Activated CD4-positive, alpha-beta T cell treated with anti-CD3 and anti-CD28 coated beads, Interleukin-2, Interleukin-6, amounts not matched to agents 100 ng/mL and 50 ng/mL, durations not matched to agents 16 hours and 8 hours (primary cell): ENCODE data around the gene TPK1.
A peak's percentile ranks its signal among the peaks of the same experiment; 100 is the strongest.
"Not testable (repeated sequence)": the region's sequence is repeated elsewhere in the genome, so short reads cannot be mapped to it uniquely, and the experiment has no call there.

Experiments used
- DNase-seq: peaks from one replicate; pipeline ENCODE4 v3.0.0-alpha.2; 2020

The TPK1 gene

DNA sequence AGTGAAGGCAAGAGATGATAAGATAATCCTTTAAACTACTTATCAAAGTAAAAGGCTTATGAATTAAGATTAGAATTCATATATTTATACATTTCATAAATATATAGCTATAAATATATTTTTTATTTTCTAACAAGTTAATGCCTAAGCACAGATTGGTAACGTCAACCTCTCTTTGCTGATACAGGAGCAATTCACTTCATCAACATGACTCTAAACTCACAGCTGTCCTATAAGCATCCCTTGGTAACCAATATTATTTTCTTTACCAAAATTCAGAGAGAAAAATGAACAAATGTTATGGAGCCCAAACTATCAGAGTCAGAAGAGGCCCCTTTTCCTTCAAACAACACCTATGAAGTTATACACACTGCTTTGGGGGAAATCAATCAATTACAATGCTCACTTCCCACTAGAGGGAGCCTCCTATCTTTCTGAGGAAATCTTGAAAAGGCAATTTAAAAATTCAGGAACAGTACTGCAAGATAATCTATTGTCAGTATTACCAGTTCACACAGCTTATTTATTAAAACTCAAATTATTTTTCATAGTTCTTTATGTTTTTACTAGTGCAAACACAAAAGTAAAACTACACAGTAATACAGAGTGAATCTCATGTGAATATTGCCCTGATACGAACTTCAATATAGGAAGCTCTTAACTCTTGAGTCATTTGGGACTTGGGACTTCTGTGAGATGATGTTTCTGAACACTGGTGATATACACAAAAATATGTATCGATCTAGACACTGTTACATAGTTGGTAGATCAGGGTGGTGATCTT lies 381.4 kb downstream of the TPK1 start:
- DNase-seq, result no peak

DNA sequence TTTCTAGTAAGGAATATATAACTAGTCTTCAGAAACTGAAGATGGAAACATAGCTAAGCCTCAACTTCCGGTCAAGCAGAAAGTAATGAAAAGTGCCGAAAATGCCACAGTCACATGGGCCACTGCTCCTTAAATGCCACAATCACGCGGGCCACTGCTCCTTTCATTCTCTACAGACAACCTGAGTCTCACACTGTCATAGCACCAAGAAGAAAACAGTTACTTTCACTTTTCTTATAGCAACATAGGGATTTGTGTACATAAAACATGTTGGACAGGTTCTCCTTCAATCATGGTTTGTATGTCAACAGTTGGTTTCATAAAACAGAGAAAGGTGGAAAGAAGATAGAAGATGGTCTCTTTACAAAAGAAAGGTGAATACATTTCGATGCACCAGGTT lies 383.8 kb downstream of the TPK1 start:
- no peak for DNase-seq

DNA sequence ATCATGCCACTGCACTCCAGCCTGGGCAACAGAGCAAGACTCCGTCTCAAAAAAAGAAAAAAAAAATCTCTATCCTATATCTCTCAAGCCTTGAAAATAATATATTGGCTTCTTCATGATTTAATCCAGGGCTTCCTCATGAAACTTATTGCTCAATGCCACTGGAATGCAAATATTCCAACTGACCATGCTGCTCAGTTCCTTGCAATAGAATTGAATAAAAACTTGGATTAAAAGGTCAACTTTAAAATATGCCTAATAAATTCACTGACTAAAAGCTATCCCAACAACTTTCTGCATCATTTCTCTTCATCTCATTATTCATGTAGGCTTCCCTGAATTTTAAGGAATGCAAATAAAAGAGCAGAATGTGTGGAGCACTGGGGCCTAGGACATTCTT lies 390.3 kb downstream of the TPK1 start:
- DNase-seq, result no peak

DNA sequence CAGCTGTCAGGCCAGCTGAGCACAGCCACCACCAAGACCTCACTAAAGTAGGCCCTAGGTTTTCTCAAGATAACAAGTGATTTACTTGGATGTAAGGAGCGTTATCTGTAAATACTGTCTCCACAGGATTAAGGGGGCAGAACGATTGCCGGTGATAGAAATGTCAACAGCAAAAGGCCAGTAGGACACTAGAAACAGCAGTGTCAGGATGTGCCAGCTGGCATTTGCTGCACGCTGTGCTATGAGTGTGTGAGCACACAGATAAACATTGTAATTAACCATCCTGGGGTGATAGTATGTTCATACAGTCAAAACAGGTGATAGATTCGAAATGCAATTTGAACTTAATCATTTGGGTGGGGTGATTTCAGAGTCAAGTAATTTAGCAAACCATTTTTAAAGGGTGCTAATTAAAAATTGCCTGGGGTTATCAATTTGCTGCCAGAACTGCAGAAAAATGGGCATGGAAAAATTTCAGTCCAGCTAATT lies 396.1 kb downstream of the TPK1 start:
- DNase-seq, result no peak

- DNase-seq, result no peak
Observed at GRCh38 chr7:144438759-144439158, 397.1 kb downstream of the TPK1 start.

DNA sequence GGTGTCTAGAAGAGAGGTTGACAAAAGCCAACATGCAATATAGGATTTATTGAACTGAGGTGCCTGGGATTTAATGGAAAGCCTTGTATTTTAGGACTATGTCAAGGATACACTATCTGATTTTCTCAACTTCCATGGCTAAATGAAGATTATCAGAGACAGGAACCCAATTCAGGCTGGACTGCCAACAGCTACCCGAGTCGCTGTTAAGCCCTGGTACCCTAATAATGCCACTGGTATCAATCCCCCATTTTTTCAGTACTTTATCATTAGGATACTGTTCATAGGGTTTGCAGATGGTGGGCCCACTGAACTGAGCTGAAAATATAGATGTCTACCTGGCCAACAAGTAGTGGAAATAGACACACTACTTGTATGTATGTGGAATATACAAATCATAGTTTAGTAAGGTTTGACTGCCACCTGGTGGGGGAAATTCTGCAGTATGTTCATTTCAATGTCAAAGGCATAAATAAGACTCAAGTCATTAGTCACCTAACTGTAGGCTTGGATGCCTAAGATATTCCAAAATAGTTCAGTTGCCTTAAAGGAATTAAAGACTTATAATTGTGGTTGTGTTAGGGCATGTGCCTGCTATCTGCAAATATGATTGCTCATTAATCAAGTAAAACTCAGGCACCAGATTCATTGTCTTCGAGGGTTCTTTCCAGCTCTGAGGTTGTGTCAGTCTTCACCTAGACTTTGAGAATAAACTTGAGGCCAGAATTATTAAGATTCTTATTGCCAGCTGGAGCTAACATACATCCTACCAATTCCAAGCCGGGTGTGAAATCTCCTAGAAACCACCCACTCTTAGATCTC lies 398.3 kb downstream of the TPK1 start:
- peak; percentile 61 for DNase-seq

DNA sequence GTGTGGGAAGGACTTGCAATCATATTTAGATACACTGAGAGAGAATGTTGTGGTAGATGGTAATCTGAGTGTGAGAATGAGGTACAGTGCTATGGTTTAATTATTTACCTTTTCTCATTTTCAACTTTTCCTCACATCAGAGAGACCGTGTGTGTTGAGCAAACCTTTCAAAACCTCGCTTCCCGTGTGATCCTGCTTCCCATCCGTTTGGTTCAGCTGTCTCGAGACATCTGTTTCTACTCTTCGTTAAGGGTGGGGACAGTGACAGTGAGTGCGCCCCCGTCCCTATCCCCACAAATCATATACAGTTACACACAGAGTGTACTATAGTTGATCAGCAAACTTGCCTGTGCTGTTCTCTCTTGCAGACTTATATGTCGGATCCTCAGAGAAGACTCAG lies 399.4 kb downstream of the TPK1 start:
- DNase-seq, result no peak

GRCh38 chr7:144428431-144428830 lies 407.4 kb downstream of the TPK1 start:
- DNase-seq, result no peak

GRCh38 chr7:144427539-144427938 lies 408.3 kb downstream of the TPK1 start:
- not testable (repeated sequence) for DNase-seq

DNA sequence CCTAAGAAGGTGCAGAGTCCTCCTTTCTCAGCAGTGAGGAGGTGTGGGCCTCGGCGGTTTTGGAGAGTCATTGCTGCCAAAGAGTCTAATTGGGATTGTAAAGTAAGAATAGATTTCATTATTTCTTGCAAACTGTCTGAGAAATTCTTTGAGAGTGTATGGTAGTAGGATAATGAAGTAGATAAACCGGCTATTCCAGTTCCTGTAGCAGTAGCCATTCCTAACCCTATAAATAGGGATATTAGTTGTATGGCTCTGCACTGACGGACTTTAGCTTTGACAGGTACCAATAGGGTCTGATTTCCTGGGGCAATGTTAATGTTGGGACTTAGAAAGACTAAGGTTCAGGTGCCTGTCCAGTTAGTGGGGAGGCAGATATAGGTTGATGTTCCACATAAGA lies 416.9 kb downstream of the TPK1 start:
- DNase-seq, result not testable (repeated sequence)

- no peak for DNase-seq
Observed at GRCh38 chr7:144416341-144416740, 419.5 kb downstream of the TPK1 start.

- no peak for DNase-seq
Observed at GRCh38 chr7:144415858-144416257, 420.0 kb downstream of the TPK1 start.

- DNase-seq, result no peak
Observed at GRCh38 chr7:144414815-144415214, 421.0 kb downstream of the TPK1 start.

DNA sequence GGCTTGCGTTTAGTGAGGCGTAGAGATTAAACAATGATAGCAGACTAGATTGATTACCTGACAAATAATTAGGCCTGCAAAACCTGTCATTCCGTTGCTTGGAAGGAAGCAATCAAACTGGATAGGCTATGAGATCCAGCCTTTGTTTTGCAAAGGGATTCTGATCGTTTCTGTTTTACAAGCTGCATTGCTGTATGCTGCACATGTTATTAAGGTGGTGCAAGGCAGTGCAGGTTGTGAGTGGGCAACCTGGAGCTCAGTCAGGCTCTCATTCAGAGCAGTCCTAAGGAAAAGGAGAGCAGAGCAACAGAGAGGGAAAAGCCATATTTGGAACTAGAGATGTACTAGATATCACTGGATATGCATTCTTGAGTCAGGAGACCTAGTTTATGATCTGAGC lies 425.4 kb downstream of the TPK1 start:
- no peak for DNase-seq

- DNase-seq, result no peak
Observed at GRCh38 chr7:144408121-144408520, 427.7 kb downstream of the TPK1 start.

DNA sequence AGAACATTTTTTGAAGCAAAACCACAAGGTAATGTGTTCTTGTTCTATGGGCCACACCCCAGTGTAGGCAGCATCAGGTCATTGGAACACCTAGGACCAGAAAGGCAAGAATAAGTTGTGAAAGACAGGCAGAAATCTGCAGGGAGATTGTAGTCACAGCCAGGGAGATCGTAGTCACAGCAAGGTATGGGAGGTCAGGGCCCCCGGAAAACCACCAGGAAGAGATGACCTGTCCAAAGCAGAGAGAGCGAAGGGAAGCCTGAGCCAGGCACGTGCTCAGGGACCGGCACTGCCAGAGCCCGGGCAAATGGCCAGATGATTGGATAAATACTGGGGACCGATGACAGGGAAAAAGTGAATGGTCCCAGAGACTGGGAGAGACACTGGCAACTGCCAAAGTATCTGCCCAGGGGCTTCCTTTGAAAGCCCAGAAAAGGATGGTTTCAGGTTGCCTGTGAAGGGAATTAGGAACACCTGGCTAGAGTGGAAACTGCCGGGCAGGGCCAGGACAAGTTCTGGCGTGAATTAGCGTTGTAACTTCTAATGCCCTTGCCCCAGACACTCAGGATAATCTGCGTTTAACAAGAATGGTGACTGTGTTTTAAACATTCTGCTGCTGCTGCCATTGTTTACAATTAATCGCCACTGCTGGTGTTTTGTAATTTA lies 428.5 kb downstream of the TPK1 start:
- no peak for DNase-seq

DNA sequence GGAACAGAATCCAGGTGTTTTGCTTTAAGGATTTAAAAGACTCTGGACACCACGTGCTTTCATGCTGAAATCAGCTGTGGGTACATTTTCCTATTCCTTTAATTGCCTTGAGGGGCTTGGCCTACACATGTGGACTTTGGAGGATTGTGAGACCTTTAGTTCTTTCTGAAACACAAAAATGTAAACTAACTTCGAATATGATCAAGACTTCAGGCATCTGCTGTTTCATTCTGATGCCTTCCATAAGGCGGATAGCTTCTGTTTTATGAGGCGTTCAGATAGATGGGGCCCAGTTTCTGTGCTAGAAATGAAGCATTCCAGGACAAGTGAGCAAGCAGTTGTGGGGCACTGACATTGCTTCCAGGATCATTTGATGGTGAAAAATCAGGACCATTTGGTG lies 430.9 kb downstream of the TPK1 start:
- DNase-seq, result no peak

DNA sequence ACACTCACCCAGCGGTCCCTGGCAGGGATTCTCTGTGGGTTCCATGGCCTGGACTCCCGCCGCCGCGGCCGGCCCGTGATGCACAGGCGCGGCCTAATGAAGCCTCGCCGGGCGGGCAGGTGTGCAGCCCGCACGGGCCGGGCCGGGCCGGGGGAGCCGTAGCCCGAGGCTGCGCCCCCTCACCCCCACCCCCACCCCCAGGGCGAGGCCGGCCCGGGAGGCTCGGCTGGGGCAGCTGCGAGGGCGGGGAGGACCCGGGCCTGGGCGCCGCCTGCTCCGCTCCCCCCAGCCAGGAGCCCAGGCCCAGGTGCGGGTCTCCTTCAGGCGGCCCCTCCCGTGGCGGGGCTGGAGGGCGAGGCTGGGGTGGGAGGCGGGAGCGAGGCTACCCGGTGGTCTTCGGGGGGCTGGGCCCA lies 432.2 kb downstream of the TPK1 start, which contains the start of gene NOBOX:
Gene NOBOX (minus strand): TSS at position 45 of the 413 bp plus-strand sequence.
- DNase-seq, result no peak

DNA sequence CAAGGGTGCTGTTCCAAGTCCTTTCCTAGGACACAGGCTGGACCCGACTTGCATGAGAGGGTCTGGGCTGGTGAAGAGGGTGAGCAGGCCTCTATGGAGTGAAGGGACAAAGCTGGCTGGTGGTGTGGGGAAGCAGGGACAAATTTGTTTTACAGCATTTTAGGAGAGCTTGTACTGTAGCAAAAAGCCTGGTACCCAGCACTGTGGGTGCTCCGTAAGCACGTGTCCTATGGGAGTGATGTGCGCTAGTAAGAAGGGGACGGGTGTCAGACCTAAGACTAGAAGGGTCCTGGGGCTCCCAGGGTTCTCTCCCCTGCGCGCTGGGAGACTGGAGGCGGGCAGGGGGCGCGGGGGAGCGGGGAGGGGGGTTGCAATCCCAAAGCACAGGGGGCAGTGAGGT lies 432.8 kb downstream of the TPK1 start:
- DNase-seq, result no peak
